Body of pancreas (tissue), 4 donors: ENCODE measurements around the gene SAMD10.

Experiments used
- CTCF ChIP-seq, 7 experiments: fragments of 450-650 bp in 4 of 7; fragments of 200-600 bp in 3 of 7; sonication (generic) in 3 of 7; IDR thresholded peaks; one replicate each; pipeline ENCODE4 v1.5.1; 2016 to 2019; ENCODE audit warnings: antibody characterized with exemption in 7 of 7
- POLR2A ChIP-seq, 3 donors: fragments of 450-650 bp; IDR thresholded peaks; one replicate each; pipeline ENCODE4 v1.6.1; 2016; ENCODE audit warnings: antibody characterized with exemption in 3 of 3, mild to moderate bottlenecking in 2 of 3

GRCh38 chr20:63980317-63980805 lies 919 bp upstream of the SAMD10 start:
- TF ChIP-seq POLR2A (IDR thresholded peaks at IDR 0.05) (no peak), CTCF (IDR thresholded peaks at IDR 0.05) (no peak)
